ENCODE results near the gene RPTOR. TPM values are rescaled to one million over a fixed set of nuclear protein-coding genes. Genes with fewer than 3 reads are reported as not detected.
A peak's percentile ranks its signal among the peaks of the same experiment; 100 is the strongest.

Gene RPTOR
- total RNA-seq, 1 experiment from 2014 or later = 25.1 TPM

GRCh38 chr17:80786470-80786869 lies 241.8 kb downstream of the RPTOR start:
- DNase-seq = peak; percentile 49
- H3K4me3 Mint-ChIP-seq = no peak overlapping the region

More at GRCh38 chr17:80786470-80786869, 241.8 kb downstream of the RPTOR start:
- Histone ChIP-seq H3K56ac (ENCODE audit: insufficient read length, low read depth, low read length) (no peak overlapping the region), H2BK12ac (ENCODE audit: insufficient read length, low read depth, low read length) (no peak overlapping the region), H2BK20ac (ENCODE audit: low read depth, low read length, poor library complexity, severe bottlenecking) (no peak overlapping the region), H3K79me1 (ENCODE audit: insufficient read depth, low read depth, low read length, poor library complexity, severe bottlenecking) (no peaks in the 10 kb centered on the region), H3K4me2 (ENCODE audit: insufficient read depth, insufficient read length, low read length) (no peak overlapping the region), H3K23me2 (ENCODE audit: insufficient read length, low read depth, low read length, poor library complexity, severe bottlenecking) (no peaks in the 10 kb centered on the region), H2BK15ac (ENCODE audit: low read depth, low read length) (no peak overlapping the region), H2BK120ac (ENCODE audit: low read depth, low read length, poor library complexity, severe bottlenecking) (no peak overlapping the region), H3K18ac (ENCODE audit: insufficient read length, low read depth, low read length) (no peak overlapping the region), H3T11ph (ENCODE audit: low read length) (no peak overlapping the region), H2AFZ (ENCODE audit: low read length) (no peak overlapping the region), H3K4ac (ENCODE audit: low read depth, low read length) (no peak overlapping the region), H4K91ac (ENCODE audit: insufficient read length, low read depth, low read length) (no peak overlapping the region), H3K14ac (ENCODE audit: insufficient read depth, low read length) (no peak overlapping the region), H3K9me3 (ENCODE audit: control insufficient read depth, low read depth, low read length) (no peaks in the 10 kb centered on the region), H4K5ac (ENCODE audit: insufficient read length, low read depth, low read length) (no peak overlapping the region), H3K9ac (ENCODE audit: extremely low read depth, insufficient read length, low read length) (no peak overlapping the region), H3K27ac (ENCODE audit: insufficient read length, low read depth, low read length) (no peak overlapping the region), H4K20me1 (ENCODE audit: control insufficient read depth, insufficient read depth, insufficient read length) (no peaks in the 10 kb centered on the region), H2AK5ac (ENCODE audit: insufficient read length, low read length) (no peak overlapping the region), H3K79me2 (ENCODE audit: insufficient read depth, low read length) (no peaks in the 10 kb centered on the region), H3K27me3 (ENCODE audit: insufficient read depth, low read length) (no peaks in the 10 kb centered on the region), H4K8ac (replicated peaks; ENCODE audit: insufficient read length, low read depth, low read length) (no peak overlapping the region), H3K4me1 (ENCODE audit: insufficient read depth, low read length) (peaks cover 2% of the 10 kb centered on the region; the same call in 1 of the 2 replicates), H2BK5ac (ENCODE audit: insufficient read length, low read length) (no peak overlapping the region), H3K23ac (ENCODE audit: insufficient read length, low read depth, low read length) (no peak overlapping the region)
- Mint-ChIP-seq H3K9me3 (no peaks in the 10 kb centered on the region), H3K27me3 (ENCODE audit: low read depth) (no peaks in the 10 kb centered on the region; the same call in 1 of the 2 replicates), H3K4me1 (peaks cover 19 to 45% of the 10 kb centered on the region in 2 experiments), H3K27ac (no peak overlapping the region), H3K36me3 (ENCODE audit: insufficient read depth in 1 of 3, low read depth in 3 of 3) (no peaks in the 10 kb centered on the region)
- TF ChIP-seq, protein P1, sequence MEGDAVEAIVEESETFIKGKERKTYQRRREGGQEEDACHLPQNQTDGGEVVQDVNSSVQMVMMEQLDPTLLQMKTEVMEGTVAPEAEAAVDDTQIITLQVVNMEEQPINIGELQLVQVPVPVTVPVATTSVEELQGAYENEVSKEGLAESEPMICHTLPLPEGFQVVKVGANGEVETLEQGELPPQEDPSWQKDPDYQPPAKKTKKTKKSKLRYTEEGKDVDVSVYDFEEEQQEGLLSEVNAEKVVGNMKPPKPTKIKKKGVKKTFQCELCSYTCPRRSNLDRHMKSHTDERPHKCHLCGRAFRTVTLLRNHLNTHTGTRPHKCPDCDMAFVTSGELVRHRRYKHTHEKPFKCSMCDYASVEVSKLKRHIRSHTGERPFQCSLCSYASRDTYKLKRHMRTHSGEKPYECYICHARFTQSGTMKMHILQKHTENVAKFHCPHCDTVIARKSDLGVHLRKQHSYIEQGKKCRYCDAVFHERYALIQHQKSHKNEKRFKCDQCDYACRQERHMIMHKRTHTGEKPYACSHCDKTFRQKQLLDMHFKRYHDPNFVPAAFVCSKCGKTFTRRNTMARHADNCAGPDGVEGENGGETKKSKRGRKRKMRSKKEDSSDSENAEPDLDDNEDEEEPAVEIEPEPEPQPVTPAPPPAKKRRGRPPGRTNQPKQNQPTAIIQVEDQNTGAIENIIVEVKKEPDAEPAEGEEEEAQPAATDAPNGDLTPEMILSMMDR (conservative IDR thresholded peaks at IDR 0.05) = no peak
- no CpG with 5 or more reads among the region's 9 CpGs for WGBS (ENCODE audit: extremely low coverage, insufficient read length, low lambda C conversion rate)

Data from H9 (cell line).